GM21526 (cell line): Measurements from ENCODE around the gene SORCS1.

Experiments used
- ATAC-seq: cut with Tn5 transposase; IDR thresholded peaks from one replicate; pipeline ENCODE4 v1.9.1; 2021; ENCODE audit warnings: moderate library complexity; ENCODE audit not compliant: unreplicated experiment, low FRiP score

The SORCS1 gene

GRCh38 chr10:107163881-107164861 is at the start of gene SORCS1:
SORCS1 (minus strand) TSS chr10:107164706.
- ATAC-seq = no peak

- ATAC-seq = no peak
Observed at GRCh38 chr10:107214261-107214660, 49.8 kb upstream of the SORCS1 start.

- ATAC-seq = no peak
Observed at GRCh38 chr10:107213861-107214260, 49.4 kb upstream of the SORCS1 start.

GRCh38 chr10:107206833-107207232 is 42.3 kb upstream of the SORCS1 start:
- no peak for ATAC-seq

GRCh38 chr10:107169516-107169915 is 5.0 kb upstream of the SORCS1 start:
- no peak for ATAC-seq

- ATAC-seq = no peak
Observed at GRCh38 chr10:107168738-107169137, 4.2 kb upstream of the SORCS1 start.

- no peak for ATAC-seq
Observed at GRCh38 chr10:107166403-107166802, 1.9 kb upstream of the SORCS1 start.

- no peak for ATAC-seq
Observed at GRCh38 chr10:107164992-107165391, 486 bp upstream of the SORCS1 start.

- no peak for ATAC-seq
Observed at GRCh38 chr10:107163076-107163855, 1.2 kb downstream of the SORCS1 start.

- no peak for ATAC-seq
Observed at GRCh38 chr10:107160866-107161265, 3.6 kb downstream of the SORCS1 start.

- ATAC-seq = no peak
Observed at GRCh38 chr10:107159871-107160270, 4.6 kb downstream of the SORCS1 start.

GRCh38 chr10:107157071-107157470 is 7.4 kb downstream of the SORCS1 start:
- no peak for ATAC-seq

GRCh38 chr10:107152087-107152486 is 12.4 kb downstream of the SORCS1 start:
- no peak for ATAC-seq

- ATAC-seq = no peak
Observed at GRCh38 chr10:107148906-107149305, 15.6 kb downstream of the SORCS1 start.

- ATAC-seq = no peak
Observed at GRCh38 chr10:107144490-107144889, 20.0 kb downstream of the SORCS1 start.

GRCh38 chr10:107141524-107142061 is 22.9 kb downstream of the SORCS1 start:
- ATAC-seq = no peak

GRCh38 chr10:107139237-107139636 is 25.3 kb downstream of the SORCS1 start:
- no peak for ATAC-seq

- no peak for ATAC-seq
Observed at GRCh38 chr10:107133656-107134055, 30.9 kb downstream of the SORCS1 start.

- no peak for ATAC-seq
Observed at GRCh38 chr10:107129000-107129399, 35.5 kb downstream of the SORCS1 start.

GRCh38 chr10:107126512-107127065 is 37.9 kb downstream of the SORCS1 start:
- ATAC-seq = no peak

GRCh38 chr10:107122703-107123102 is 41.8 kb downstream of the SORCS1 start:
- ATAC-seq = no peak
